ENCODE results near the gene SLC16A5.
"Not testable (repeated sequence)": the region's sequence is repeated elsewhere in the genome, so short reads cannot be mapped to it uniquely, and the experiment has no call there.

Gene SLC16A5

DNA sequence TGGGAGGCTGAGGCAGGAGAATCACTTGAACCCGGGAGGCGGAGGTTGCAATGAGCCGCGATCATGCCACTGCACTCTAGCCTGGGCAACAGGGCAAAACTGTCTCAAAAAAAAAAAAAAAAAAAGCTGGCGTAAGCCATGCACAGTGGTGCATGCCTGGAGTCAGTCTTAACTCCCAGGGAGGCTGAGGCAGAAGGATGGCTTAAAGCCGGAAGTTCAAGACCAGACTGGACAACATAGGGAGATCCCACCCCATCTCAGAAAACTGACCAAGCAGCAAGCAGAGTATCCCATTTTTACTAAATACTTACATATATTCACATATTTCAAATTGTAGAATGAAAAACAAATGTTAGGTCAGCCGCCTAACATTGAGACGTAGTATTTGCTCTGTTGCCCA, 39.2 kb downstream of the SLC16A5 start:
- DNase-seq: no peak
- in situ Hi-C loops (cut with HindIII; ENCODE audit: low pct_ligation_motif_present, low pct_unique_long_range_greater_than_20kb, low sequenced_read_pairs): loop anchor here (10.0 kb wide), 1 partner anchor 72 kb away; no protein-coding TSS in a partner anchor

DNA sequence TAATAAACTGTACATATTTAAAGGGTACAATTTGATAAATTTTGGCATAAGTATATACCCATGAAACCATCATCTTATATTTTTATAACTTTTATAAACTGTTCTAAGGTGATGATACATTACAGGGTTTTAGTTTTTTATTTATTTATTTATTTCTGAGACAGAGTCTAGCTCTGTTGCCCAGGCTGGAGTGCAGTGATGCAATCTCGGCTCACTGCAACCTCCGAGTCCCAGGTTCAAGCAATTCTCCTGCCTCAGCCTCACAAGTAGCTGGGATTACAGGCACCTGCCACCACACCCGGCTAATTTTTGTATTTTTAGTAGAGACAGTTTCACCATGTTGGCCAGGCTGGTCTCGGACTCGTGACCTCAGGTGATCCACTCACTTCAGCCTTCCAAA, 40.2 kb downstream of the SLC16A5 start:
- DNase-seq: not testable (repeated sequence)
- in situ Hi-C loops (cut with HindIII; ENCODE audit: low pct_ligation_motif_present, low pct_unique_long_range_greater_than_20kb, low sequenced_read_pairs): loop anchor here (10.0 kb wide), 1 partner anchor 73 kb away; no protein-coding TSS in a partner anchor

DNA sequence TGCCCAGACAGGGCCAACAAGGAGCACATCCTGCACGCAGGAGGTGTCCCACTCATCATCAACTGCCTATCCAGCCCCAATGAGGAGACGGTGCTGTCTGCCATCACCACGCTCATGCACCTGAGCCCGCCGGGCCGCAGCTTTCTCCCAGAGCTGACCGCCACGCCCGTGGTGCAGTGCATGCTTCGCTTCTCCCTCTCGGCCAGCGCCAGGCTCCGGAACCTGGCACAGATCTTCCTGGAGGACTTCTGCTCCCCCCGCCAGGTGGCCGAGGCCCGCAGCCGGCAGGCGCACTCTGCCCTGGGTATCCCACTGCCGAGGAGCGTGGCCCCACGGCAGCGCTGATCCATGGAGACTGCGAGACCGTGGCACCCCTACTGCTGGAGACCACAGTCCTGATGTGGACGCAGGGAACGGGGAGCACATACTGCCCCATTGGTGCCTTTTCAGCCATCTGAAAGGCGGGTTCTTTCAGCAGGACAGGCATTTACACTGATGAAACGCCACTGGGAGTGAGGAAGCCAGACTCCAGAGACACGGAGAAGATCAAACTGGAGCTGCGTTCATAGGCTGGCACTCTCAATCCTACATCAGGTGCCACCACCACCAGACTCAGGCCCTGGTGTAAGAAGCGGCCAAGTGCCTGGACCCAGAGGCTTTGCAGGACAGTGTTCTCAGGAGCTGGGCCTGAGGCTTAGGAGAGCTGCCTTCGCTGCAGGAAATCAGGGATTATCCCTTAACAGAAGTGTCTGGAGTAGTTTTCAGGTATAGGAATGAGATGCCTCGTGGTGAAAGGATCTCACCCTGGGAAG, 41.1 kb downstream of the SLC16A5 start:
- DNase-seq: no peak
- in situ Hi-C loops (cut with HindIII; ENCODE audit: low pct_ligation_motif_present, low pct_unique_long_range_greater_than_20kb, low sequenced_read_pairs): loop anchor here (10.0 kb wide), 1 partner anchor 74 kb away; no protein-coding TSS in a partner anchor

DNA sequence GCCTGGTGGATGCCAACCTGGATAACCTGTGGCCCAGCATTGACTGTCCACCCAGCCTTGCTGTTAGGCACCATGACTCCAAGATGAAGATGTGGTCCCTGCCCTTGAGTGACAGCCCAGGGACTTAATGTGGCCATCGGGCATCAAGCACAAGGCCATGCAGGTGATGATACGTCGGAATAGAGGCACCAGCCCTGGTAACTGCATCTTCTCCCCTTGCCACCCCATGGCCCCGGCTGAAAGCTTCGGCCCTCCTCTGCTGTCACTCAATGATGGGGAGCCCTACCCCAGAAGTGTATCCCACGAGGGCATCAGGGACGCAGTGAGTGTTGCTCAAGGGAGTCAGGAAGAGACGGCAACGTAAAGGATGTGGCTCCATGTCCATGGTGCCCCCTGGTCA, 41.8 kb downstream of the SLC16A5 start:
- in situ Hi-C loops (cut with HindIII; ENCODE audit: low pct_ligation_motif_present, low pct_unique_long_range_greater_than_20kb, low sequenced_read_pairs): loop anchor here (10.0 kb wide), 1 partner anchor 75 kb away; no protein-coding TSS in a partner anchor
- DNase-seq: no peak

DNA sequence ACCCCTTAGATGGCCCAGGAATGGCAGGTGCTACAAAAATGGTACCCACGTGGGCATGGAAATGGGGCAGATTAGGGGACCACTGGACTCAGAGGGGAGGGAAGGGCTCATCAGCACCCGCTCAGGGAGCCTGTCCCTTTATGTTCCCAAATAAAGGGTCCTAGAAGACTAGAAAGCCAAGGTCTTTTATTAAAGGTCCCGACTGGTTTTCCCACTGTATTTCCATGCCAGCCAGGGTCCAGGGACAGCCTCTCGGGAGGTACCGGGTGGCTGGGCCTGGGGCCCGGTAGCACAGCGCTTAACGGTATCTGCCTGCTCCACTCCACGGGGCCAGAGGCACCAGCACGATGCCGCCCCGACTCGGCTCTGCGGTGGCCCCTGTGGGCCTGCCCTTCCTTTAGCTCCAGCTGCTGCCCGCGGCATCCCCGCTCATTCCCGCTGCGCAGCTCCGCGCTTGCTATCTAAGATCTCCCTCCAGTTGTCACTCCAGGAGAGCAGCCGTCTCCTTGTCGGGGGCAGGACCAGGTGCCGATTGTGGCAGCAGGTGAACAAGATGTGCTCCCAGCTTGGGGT, 42.4 kb downstream of the SLC16A5 start:
- in situ Hi-C loops (cut with HindIII; ENCODE audit: low pct_ligation_motif_present, low pct_unique_long_range_greater_than_20kb, low sequenced_read_pairs): no loop called here
- no peak for DNase-seq

DNA sequence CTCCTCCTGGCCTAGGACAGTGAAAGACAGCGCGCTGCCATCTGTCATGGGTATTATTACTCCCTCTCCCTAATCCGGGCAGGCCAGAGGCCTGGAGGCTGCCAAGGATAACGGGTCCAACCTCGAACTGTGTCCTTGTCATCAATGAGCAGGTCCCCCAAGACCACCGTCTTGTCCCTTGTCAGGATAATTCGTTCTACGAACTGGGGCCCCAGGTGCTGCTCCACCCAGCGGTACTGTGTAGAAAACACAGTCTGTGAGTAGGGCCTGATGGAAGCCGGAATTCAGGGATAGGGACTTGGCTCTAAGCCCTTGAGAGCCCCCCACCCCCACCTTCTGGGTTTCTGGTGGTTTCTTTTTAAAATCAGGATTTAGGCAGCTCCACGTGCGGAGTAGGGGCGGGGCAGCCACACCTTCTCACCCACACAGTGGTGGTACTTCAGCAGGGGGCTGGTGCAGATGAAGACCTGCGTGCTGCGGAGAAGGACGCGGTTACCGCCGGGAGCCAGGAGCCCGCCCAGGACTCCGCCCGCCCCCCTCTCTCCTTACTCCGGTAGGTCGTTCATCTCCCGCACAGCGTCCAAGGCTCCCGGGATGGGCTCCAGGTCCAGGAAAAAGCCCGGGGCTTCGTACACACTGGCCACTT, 43.0 kb downstream of the SLC16A5 start:
- in situ Hi-C loops (cut with HindIII; ENCODE audit: low pct_ligation_motif_present, low pct_unique_long_range_greater_than_20kb, low sequenced_read_pairs): no loop called here
- peak; percentile 79 for DNase-seq

DNA sequence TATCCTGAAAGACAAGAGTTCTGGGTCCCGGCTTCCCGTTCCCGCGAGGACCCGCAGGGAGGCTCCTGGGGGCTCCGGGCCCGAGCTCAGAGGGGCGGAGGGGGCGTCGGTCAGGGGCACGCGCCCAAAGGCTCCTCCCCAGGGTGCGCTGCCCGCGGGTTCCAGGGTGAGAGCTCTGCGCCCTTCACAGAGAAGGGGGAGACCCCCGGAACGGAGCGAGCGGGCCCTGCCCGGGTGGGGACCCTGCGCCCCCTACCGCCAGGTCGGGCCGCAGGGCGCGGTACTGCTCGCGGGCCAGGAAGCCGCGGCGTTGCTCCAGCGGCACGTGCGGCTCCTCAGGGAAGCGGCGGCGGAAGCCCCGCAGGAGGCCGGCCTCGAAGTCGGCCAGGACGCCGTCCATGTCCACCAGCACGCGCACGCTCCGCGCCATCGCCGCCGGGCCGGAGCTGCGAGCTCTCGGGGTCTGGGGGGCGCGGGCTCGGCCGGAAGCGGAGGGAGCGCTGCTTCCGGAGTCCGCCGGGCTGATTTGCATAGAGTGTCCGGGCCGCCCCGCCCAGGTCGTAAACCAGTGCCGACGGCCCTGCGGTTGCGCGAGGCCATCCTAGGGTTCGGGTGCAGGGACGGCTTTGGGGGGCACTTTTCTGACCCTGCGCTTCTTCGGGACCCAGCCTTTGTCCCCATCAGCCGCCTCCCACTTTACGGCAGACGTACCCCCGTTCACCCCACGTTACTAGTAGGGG, 43.7 kb downstream of the SLC16A5 start, which contains the start of gene NT5C:
NT5C (minus strand) TSS at position 465 of the 740 bp plus-strand sequence; CDS start at position 430, 35 bp downstream.
- in situ Hi-C loops (cut with HindIII; ENCODE audit: low pct_ligation_motif_present, low pct_unique_long_range_greater_than_20kb, low sequenced_read_pairs): no loop called here
- DNase-seq: peak; percentile 84

DNA sequence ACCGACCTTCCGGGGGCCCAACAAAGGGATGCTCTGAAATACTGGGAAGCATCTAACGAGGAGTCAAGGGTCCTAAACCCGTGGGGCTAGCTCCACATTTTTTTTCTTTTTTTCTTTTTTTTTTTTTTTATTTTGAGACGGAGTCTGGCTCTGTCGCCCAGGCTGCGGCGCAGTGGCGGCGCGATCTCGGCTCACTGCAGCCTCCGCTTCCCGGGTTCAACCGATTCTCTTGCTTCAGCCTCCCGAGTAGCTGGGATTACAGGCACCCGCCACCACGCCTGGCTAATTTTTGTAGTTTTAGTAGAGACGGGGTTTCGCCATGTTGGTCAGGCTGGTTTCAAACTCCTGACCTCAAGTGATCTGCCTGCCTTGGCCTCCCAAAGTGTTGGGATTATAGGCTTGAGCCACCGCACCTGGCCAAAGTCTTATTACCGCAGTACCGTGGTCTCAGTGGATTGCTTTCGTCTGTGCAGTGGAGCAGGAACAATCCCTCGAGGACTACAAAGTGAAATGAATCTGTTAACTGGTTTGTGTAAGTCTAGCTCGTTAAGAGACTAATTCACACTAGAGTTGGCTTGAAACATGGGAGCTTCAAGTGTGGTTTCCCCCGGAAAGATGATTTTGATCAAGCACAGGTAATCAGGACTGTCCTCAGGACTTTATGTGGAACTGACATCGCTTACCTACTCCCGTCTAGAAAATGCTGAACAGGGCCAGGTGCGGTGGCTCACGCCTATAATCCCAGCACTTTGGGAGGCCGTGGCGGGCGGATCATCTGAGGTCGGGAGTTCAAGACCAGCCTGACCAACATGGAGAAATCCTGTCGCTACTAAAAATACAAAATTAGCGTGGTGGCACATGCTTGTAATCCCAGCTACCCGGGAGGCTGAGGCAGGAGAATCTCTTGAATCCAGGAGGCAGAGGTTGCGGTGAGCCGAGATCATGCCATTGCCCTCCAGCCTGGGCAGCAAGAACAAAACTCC, 44.6 kb downstream of the SLC16A5 start:
- in situ Hi-C loops (cut with HindIII; ENCODE audit: low pct_ligation_motif_present, low pct_unique_long_range_greater_than_20kb, low sequenced_read_pairs); DNase-seq: not testable (repeated sequence)

DNA sequence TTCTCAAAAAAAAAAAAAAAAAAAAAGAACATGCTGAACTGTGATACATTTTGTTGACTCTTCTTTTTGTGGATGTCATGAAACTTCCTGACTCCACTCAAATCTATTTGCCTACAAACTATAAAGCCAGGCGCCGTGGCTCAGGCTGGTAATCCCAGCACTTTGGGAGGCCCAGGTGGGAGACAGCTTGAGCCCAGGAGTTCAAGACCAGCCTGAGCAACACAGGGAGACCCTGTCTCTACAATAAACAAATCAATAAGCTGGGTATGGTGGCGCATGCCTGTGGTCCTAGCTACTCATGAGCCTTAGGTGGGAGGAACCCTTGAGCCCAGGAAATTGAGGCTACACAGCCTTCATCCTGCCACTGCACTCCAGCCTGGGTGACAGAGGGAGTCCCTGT, 45.2 kb downstream of the SLC16A5 start:
- no peak for DNase-seq
- in situ Hi-C loops (cut with HindIII; ENCODE audit: low pct_ligation_motif_present, low pct_unique_long_range_greater_than_20kb, low sequenced_read_pairs): no loop called here

DNA sequence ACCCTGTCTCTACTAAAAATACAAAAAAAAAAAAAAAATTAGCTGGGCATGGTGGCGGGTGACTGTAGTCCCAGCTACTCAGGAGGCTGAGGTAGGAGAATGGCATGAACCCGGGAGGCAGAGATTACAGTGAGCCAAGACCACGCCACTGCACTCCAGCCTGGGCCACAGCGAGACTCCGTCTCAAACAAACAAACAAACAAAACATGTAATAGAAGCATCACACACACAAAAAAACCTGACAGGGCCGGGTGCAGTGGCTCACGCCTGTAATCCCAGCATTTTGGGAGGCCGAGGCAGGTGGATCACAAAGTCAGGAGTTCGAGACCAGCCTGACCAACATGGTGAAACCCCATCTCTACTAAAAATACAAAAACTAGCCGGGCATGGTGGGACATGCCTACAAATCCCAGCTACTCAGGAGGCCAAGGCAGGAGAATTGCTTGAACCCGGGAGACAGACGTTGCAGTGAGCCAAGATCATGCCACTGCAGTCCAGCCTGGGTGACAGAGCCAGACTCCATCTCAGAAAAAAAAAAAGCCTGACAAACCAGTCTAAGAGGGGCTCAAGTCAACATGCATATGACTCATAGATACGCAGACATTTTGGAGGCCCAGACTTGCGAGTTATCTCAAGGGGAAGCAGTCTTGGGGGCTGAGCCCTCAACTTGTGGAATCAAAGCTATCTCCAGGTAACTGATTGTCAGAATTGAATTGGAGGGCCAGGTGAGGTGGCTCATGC, 46.0 kb downstream of the SLC16A5 start:
- DNase-seq; in situ Hi-C loops (cut with HindIII; ENCODE audit: low pct_ligation_motif_present, low pct_unique_long_range_greater_than_20kb, low sequenced_read_pairs): not testable (repeated sequence)

DNA sequence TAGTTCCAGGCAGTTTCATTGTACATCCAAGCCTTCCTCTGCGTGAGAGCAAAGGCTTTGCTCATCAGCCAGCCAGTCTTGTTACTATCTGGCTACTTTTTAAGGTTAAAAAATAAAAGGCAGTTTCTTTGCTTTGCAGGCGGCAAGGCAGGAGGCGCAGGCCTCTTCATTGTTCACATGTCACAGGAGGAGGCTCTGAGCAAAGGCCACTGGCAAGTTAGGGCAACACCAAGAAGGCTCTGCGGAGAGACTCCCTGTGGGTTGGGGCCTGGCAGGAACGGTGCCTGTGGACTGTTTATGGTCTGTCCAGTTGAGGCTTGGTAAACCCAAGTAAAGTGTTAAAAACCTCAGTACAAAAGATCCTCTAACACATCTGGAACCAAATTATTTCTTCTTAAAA, 47.7 kb downstream of the SLC16A5 start:
- in situ Hi-C loops (cut with HindIII; ENCODE audit: low pct_ligation_motif_present, low pct_unique_long_range_greater_than_20kb, low sequenced_read_pairs): no loop called here
- no peak for DNase-seq

DNA sequence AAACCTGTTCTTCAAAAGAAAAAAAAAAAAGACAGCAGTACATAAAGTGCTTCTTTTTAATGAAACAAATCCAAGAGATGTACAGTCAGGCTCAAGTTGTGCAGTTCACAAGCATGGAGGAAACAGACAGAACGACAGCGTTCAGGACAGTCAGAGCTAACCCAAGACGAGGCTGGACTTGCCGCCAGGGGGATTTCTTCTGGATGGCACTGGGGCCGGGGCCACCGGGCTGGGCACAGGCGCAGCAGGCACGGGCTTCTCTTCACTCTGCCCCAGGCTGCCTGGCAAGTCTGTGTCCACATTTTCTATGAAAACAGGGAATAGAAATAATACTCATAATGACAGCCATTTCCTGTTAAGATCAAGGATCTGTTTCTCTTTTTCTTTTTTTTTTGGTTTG, 48.2 kb downstream of the SLC16A5 start:
- DNase-seq: no peak
- in situ Hi-C loops (cut with HindIII; ENCODE audit: low pct_ligation_motif_present, low pct_unique_long_range_greater_than_20kb, low sequenced_read_pairs): no loop called here

DNA sequence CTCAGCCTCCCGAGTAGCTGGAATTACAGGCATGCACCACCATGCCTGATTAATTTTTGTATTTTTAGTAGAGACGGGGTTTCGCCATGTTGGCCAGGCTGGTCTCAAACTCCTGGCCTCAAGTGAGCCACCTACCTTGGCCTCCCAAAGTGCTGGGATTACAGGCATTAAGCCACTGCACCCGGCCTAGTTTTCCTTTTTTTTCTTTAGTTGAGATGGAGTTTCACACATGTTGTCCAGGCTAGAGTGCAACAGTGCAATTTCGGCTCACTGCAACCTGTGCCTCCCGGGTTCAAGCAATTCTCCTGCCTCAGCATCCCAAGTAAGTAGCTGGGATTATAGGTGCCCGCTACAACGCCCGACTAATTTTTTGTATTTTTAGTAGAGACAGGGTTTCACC, 50.0 kb downstream of the SLC16A5 start:
- in situ Hi-C loops (cut with HindIII; ENCODE audit: low pct_ligation_motif_present, low pct_unique_long_range_greater_than_20kb, low sequenced_read_pairs): not testable (repeated sequence)

DNA sequence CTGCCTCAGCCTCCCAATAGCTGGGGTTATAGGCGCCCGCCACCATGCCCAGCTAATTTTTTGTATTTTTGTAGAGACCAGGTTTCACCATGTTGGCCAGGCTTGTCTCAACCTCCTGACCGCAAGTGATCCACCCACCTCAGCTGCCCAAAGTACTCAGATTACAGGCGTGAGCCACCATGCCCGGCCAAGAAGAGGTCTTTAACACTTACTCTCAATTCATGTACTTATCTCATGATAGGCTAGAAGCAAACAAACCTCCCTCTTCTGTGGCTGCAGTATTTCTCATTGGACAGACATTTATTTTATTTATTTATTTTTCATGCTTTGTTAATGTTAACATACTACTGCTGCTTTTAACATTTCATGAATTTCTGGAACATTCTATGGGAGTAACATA, 50.8 kb downstream of the SLC16A5 start:
- in situ Hi-C loops (cut with HindIII; ENCODE audit: low pct_ligation_motif_present, low pct_unique_long_range_greater_than_20kb, low sequenced_read_pairs): no loop called here
- DNase-seq: no peak

More for the DNA sequence above, 50.0 kb downstream of the SLC16A5 start:
- not testable (repeated sequence) for DNase-seq

DNA sequence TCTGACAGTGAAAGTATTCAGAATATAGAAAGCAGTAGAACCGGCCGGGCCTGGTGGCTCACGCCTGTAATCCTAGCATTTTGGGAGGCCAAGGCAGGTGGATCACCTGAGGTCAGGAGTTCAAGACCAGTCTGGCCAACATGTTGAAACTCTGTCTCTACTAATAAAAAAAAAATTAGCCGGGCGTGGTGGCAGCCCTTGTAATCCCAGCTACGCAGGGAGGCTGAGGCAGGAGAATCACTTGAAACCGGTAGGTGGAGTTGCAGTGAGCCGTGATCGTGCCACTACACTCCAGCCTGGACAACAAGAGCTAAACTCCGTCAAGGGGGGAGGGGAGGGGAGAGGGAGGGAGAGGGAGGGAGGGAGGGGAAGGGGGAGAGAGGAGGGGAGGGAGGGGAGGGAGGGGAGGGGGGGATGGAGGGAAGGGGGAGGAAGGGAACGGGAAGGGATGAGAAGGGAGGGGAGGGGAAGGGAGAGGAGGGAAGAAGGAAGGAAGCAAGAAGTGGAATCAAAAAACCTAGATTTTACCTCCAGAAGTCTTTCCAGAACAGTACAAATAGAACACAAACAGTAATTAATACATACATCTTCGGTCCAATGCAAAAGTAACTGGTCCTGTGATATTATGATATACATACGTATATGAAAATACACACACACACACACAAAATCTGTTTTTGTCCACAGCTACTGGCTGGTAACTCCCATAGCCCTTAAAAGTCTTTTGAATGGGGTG, 54.6 kb downstream of the SLC16A5 start:
- no peak for DNase-seq
- in situ Hi-C loops (cut with HindIII; ENCODE audit: low pct_ligation_motif_present, low pct_unique_long_range_greater_than_20kb, low sequenced_read_pairs): no loop called here

DNA sequence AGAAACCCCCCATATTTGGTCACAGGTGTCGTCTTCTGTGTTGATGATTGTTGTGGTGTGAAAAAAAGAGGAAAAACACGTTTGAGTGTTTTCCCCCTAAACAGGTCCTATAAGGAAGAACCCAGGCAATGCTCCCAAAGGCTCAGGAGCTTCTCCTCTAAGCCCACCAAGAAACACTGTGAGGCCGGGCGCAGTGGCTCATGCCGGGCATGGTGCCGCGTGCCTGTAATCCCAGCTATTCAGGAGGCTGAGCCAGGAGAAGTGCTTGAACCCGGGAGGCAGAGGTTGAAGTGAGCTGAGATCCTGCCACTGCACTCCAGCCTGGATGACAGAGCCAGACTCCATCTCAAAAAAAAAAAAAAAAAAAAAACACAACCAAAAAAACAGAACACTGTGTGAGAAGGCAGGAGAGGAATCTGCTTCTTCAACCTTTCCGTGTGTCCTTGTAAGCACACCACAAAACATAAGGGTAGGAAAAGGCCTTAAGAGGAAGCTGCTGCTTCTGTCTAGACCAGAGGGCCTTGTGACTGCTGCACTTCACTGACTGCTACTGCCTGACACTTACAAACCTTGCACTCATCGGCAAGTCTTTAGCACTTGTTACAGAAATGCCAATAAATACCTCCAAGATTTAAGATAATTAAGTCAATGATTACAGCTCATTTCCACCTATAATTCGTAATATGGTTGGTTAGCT, 57.2 kb downstream of the SLC16A5 start:
- DNase-seq: no peak
- in situ Hi-C loops (cut with HindIII; ENCODE audit: low pct_ligation_motif_present, low pct_unique_long_range_greater_than_20kb, low sequenced_read_pairs): no loop called here

All from ACHN (cell line).